ENCODE data around the gene CREB3. TPM values are rescaled to one million over a fixed set of nuclear protein-coding genes. Genes with fewer than 3 reads are reported as not detected.

Gene CREB3
- polyA plus RNA-seq, 1 experiment: 51.1 TPM

DNA sequence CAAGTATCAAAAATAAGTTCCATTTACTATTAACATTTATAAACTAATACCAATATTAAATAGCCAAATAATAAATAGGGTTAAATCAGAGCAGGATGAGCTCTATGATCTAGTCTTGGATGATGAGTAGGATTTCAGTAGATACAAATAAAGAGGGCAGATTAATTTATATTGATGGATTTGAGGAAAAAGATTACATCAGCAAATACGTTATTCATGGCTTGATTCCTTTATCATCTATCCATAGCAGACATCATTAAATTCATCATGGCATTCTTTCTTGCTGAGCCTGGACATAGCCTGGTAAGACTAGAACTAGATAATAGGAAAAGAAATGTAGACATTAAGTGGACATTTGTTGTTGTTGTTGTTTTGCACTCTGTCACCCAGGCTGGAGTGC, 35.0 kb downstream of the CREB3 start:
- Histone ChIP-seq H3K27ac (ENCODE audit: low read depth, low read length) (no peak overlapping the region), H3K4me3 (ENCODE audit: low read depth, low read length) (no peak overlapping the region), H3K9me3 (ENCODE audit: control insufficient read depth, insufficient read depth, low read length) (no peaks in the 10 kb centered on the region), H3K27me3 (ENCODE audit: control insufficient read depth, insufficient read depth, low read length) (peaks cover 28% of the 10 kb centered on the region)
- TF ChIP-seq, protein P1, sequence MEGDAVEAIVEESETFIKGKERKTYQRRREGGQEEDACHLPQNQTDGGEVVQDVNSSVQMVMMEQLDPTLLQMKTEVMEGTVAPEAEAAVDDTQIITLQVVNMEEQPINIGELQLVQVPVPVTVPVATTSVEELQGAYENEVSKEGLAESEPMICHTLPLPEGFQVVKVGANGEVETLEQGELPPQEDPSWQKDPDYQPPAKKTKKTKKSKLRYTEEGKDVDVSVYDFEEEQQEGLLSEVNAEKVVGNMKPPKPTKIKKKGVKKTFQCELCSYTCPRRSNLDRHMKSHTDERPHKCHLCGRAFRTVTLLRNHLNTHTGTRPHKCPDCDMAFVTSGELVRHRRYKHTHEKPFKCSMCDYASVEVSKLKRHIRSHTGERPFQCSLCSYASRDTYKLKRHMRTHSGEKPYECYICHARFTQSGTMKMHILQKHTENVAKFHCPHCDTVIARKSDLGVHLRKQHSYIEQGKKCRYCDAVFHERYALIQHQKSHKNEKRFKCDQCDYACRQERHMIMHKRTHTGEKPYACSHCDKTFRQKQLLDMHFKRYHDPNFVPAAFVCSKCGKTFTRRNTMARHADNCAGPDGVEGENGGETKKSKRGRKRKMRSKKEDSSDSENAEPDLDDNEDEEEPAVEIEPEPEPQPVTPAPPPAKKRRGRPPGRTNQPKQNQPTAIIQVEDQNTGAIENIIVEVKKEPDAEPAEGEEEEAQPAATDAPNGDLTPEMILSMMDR (IDR thresholded peaks at IDR 0.05; ENCODE audit: low read depth, low read length): no peak
- ChIA-PET CTCF (no interaction called here), POLR2A (no interaction called here)
- no peak for DNase-seq (ENCODE audit: low read depth, low spot score)

DNA sequence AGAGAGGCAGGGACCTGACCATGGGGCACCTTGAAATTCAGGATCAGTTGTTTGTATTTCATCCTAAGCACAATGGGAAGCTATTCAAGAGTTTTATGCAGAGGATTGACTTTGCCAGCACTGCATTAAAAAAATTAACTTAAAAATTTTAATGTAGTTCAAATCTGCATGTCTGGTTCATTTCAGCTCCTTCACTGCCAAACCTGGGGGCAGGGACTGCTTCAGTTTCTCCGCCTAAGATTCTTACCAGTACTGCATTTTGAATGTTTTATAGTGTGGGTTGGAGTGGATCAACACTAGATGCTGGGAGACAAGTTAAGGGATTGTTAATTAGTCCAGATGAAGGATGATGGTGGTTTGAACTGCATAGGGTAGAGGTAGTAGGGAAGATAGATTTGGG, 37.3 kb downstream of the CREB3 start:
- TF ChIP-seq, protein P1 (IDR thresholded peaks at IDR 0.05; ENCODE audit: low read depth, low read length): no peak
- H3K9me3 ChIP-seq (ENCODE audit: control insufficient read depth, insufficient read depth, low read length): no peaks in the 10 kb centered on the region
- no peak for DNase-seq (ENCODE audit: low read depth, low spot score)
- CTCF ChIA-PET: interaction anchor here (0.9 to 3.8 kb wide), 4 partner anchors 13 to 176 kb away, joined by 3 to 19 read pairs (median 4); no protein-coding TSS in a partner anchor
- H3K27ac ChIP-seq (ENCODE audit: low read depth, low read length): no peak overlapping the region
- POLR2A ChIA-PET: no interaction called here
- H3K27me3 ChIP-seq (ENCODE audit: control insufficient read depth, insufficient read depth, low read length): peaks cover 21% of the 10 kb centered on the region
- no peak overlapping the region for H3K4me3 ChIP-seq (ENCODE audit: low read depth, low read length)

DNA sequence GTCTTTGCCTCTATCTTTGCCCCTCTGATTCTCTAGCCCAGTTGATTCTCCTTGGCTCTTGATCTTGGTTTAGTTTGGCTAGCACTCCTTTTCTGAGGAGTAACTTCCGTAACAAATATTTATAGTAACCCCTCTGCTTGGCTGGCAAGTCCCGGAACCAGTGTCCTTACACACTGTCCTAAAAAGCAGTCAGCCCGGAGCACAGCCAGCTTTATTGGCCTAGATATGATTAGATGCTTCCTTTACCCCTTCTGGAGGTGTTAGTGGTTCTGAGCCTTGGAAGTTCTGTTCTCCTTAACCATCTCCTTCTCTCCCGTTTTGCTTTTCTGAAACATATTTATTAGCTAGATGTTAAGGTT, 38.6 kb downstream of the CREB3 start:
- H3K4me3 ChIP-seq (ENCODE audit: low read depth, low read length): no peak overlapping the region
- ChIA-PET CTCF (interaction anchor here (0.7 to 3.8 kb wide), 4 partner anchors 14 to 124 kb away, joined by 3 to 19 read pairs (median 7); no protein-coding TSS in a partner anchor), POLR2A (no interaction called here)
- no peak for DNase-seq (ENCODE audit: low read depth, low spot score)
- no peaks in the 10 kb centered on the region for H3K9me3 ChIP-seq (ENCODE audit: control insufficient read depth, insufficient read depth, low read length)
- TF ChIP-seq, protein P1 (IDR thresholded peaks at IDR 0.05; ENCODE audit: low read depth, low read length): no peak
- peaks cover 19% of the 10 kb centered on the region for H3K27me3 ChIP-seq (ENCODE audit: control insufficient read depth, insufficient read depth, low read length)
- H3K27ac ChIP-seq (ENCODE audit: low read depth, low read length): no peak overlapping the region

DNA sequence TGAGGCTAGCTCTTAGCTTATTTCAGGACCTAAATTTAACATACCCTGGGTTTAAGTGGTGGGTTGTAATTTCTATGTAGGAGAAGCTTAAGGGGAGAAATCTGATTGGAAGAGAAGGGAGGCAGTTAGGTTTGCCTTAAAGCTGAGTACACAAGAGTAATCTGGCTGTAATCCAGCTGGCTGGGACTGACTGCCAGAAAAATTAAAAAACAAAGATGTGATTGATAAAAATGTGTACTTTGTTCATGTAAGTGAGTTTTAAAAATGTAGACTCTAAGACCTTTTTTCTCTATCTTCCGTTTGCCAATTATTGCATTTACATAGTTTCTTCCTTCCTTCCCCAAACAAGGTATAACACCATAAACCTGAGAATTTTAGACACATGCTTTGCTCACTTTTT, 39.1 kb downstream of the CREB3 start:
- Histone ChIP-seq H3K4me3 (ENCODE audit: low read depth, low read length) (no peak overlapping the region), H3K9me3 (ENCODE audit: control insufficient read depth, insufficient read depth, low read length) (no peaks in the 10 kb centered on the region), H3K27me3 (ENCODE audit: control insufficient read depth, insufficient read depth, low read length) (peaks cover 21% of the 10 kb centered on the region), H3K27ac (ENCODE audit: low read depth, low read length) (no peak overlapping the region)
- TF ChIP-seq, protein P1 (IDR thresholded peaks at IDR 0.05; ENCODE audit: low read depth, low read length): no peak
- ChIA-PET POLR2A (interaction anchor here (1.0 kb wide), 1 partner anchor 13 kb away, joined by 3 read pairs; no protein-coding TSS in a partner anchor), CTCF (interaction anchor here (0.7 to 3.8 kb wide), 4 partner anchors 15 to 124 kb away, joined by 3 to 19 read pairs (median 7); no protein-coding TSS in a partner anchor)
- DNase-seq (ENCODE audit: low read depth, low spot score): no peak

DNA sequence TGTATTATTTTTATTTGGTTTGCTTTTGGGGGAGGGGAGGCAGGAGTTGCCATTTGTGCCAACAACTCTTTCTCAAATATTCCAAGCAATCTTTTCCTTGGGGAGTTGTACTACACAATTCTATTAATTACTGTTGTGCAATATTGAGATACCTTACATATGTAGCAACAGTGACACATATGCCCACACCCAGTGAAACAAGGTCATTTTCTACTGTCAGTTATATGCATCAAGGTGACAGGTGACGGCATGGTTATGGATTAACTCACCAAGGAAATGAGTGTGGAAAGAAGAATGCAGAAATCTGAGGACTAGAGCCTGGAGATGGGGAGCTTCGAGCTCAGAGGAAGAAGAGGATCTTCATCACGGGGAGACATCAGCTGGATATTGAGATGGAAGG, 39.5 kb downstream of the CREB3 start:
- DNase-seq (ENCODE audit: low read depth, low spot score): no peak
- Histone ChIP-seq H3K27ac (ENCODE audit: low read depth, low read length) (no peak overlapping the region), H3K27me3 (ENCODE audit: control insufficient read depth, insufficient read depth, low read length) (peaks cover 21% of the 10 kb centered on the region), H3K9me3 (ENCODE audit: control insufficient read depth, insufficient read depth, low read length) (no peaks in the 10 kb centered on the region), H3K4me3 (ENCODE audit: low read depth, low read length) (no peak overlapping the region)
- TF ChIP-seq, protein P1 (IDR thresholded peaks at IDR 0.05; ENCODE audit: low read depth, low read length): no peak
- CTCF ChIA-PET: interaction anchor here (1.4 to 3.8 kb wide), 4 partner anchors 15 to 174 kb away, joined by 3 to 19 read pairs (median 8); no protein-coding TSS in a partner anchor
- POLR2A ChIA-PET: interaction anchor here (0.6 to 1.0 kb wide), 2 partner anchors 13 to 262 kb away, joined by 3 to 5 read pairs; no protein-coding TSS in a partner anchor
